ENCODE results near the gene CDK10.

GRCh38 chr16:89691231-89691985, 4.9 kb downstream of the CDK10 start:
- TF ChIP-seq CTCF (IDR thresholded peaks at IDR 0.05) = no peak
- TF ChIP-seq POLR2A (IDR thresholded peaks at IDR 0.05) = no peak
